GM12878 (cell line): ENCODE measurements around the gene TAF11. TPM values are rescaled to one million over a fixed set of nuclear protein-coding genes. Genes with fewer than 3 reads are reported as not detected.

Source experiments
- ATAC-seq: fragments of 200-7000 bp; cut with Tn5 transposase; 3 replicates; pipeline ENCODE4 v1.9.1; 2020; ENCODE audit warnings: mild to moderate bottlenecking, moderate library complexity
- BruUV-seq: library from RNA; stranded (reverse); fragments of 400-500 nt; replicated peaks from 2 replicates; lab custom pipeline; 2021; lab: Mats Ljungman, UMichigan
- CTCF ChIA-PET: fragments of 300-600 bp; sonication (Branson Sonifier 250); formaldehyde crosslinking; extraction: SDS; loops from one replicate; lab custom pipeline; 2021; ENCODE audit warnings: inconsistent platforms; lab: Yijun Ruan, JAX
- POLR2A ChIA-PET: fragments of 350-600 bp; formaldehyde crosslinking; extraction: SDS; loops from one replicate; lab custom pipeline; 2021; ENCODE audit warnings: inconsistent platforms; lab: Charles Lee
- RAD21 ChIA-PET: fragments of 300-600 bp; sonication (Branson Sonifier 250); formaldehyde crosslinking; loops from one replicate; lab custom pipeline; 2023; ENCODE audit warnings: antibody characterized with exemption; ENCODE audit not compliant: unreplicated experiment; lab: Charles Lee
- SMC1A ChIA-PET: fragments of 300-600 bp; sonication (Branson Sonifier 250); formaldehyde crosslinking; loops from one replicate; lab custom pipeline; 2023; ENCODE audit not compliant: unreplicated experiment, uncharacterized antibody; lab: Charles Lee
- DNase-seq: peaks from one replicate; pipeline ENCODE4 v3.0.0-alpha.2; 2011; ENCODE audit warnings: low read depth, low spot score
- FAIRE-seq: peaks from 3 replicates; lab custom pipeline; 2011; peaks lifted over from hg19 to GRCh38; lab: Jason Lieb, UNC
- H2AFZ ChIP-seq: 2 replicates; pipeline ENCODE4 v1.6.0; 2011; ENCODE audit warnings: low read depth, low read length, control low read depth; ENCODE audit not compliant: control insufficient read depth
- H3K27ac ChIP-seq: 2 replicates; pipeline ENCODE4 v1.5.1; 2011; ENCODE audit warnings: control low read depth; ENCODE audit not compliant: control insufficient read depth, insufficient read depth
- H3K27me3 ChIP-seq, 2 experiments: replicated peaks in 1 of 2; 2 replicates each; pipeline versions ENCODE4 v1.6.0 to v1.6.1; 2011; ENCODE audit warnings: low read length in 1 of 2; ENCODE audit not compliant: control insufficient read depth in 2 of 2, insufficient read depth in 2 of 2
- H3K36me3 ChIP-seq, 2 experiments: 2 replicates each; pipeline ENCODE4 v1.5.1; 2011; ENCODE audit warnings: low read length in 1 of 2; ENCODE audit not compliant: control insufficient read depth in 2 of 2, insufficient read depth in 2 of 2
- H3K4me1 ChIP-seq: 2 replicates; pipeline ENCODE4 v1.6.1; 2011; ENCODE audit warnings: mild to moderate bottlenecking, low read length, moderate library complexity, mixed read lengths; ENCODE audit not compliant: control insufficient read depth, insufficient read depth
- H3K4me2 ChIP-seq: 2 replicates; pipeline ENCODE4 v1.6.0; 2011; ENCODE audit warnings: control low read depth; ENCODE audit not compliant: control insufficient read depth, insufficient read depth
- H3K4me3 ChIP-seq: fragments of 200-600 bp; sonication (generic); 2 replicates; pipeline ENCODE4 v1.5.1; 2016
- H3K79me2 ChIP-seq: 2 replicates; pipeline ENCODE4 v1.6.0; 2011; ENCODE audit warnings: low read length; ENCODE audit not compliant: control insufficient read depth, insufficient read depth
- H3K9ac ChIP-seq: 2 replicates; pipeline ENCODE4 v1.8.0; 2011; ENCODE audit warnings: low read length, control low read depth, mixed read lengths; ENCODE audit not compliant: control insufficient read depth, insufficient read depth
- H3K9me3 ChIP-seq: replicated peaks from 3 replicates; pipeline ENCODE4 v1.5.1; 2011; ENCODE audit warnings: mild to moderate bottlenecking, low read length; ENCODE audit not compliant: control insufficient read depth, insufficient read depth
- H4K20me1 ChIP-seq: 2 replicates; pipeline ENCODE4 v1.6.0; 2011; ENCODE audit not compliant: control insufficient read depth, insufficient read depth
- ASH2L ChIP-seq: fragments of 300-600, 200-600 bp; sonication (generic); IDR thresholded peaks from 2 replicates; pipeline ENCODE4 v1.6.1; 2017; ENCODE audit warnings: low read depth, mild to moderate bottlenecking, borderline replicate concordance
- E2F4 ChIP-seq: IDR thresholded peaks from 2 replicates; pipeline ENCODE4 v1.6.1; 2012; ENCODE audit warnings: low read depth, low read length, improper control_type of control experiment
- SUPT20H ChIP-seq: IDR thresholded peaks from 2 replicates; pipeline ENCODE4 v1.6.1; 2011; ENCODE audit warnings: low read depth, mild to moderate bottlenecking, low read length, moderate library complexity, borderline replicate concordance; ENCODE audit not compliant: control insufficient read depth
- ZNF384 ChIP-seq: IDR thresholded peaks from 2 replicates; pipeline ENCODE4 v1.6.1; 2012; ENCODE audit warnings: low read depth, mild to moderate bottlenecking, low read length, improper control_type of control experiment, borderline replicate concordance
- ZZZ3 ChIP-seq: IDR thresholded peaks from 2 replicates; pipeline ENCODE4 v1.6.1; 2011; ENCODE audit warnings: low read depth; ENCODE audit not compliant: control insufficient read depth, insufficient read length
- WGBS: methylation state at CpG from one replicate; pipeline ENCODE4 v1.1.6; 2016; ENCODE audit warnings: low lambda C conversion rate; ENCODE audit not compliant: insufficient replicate concordance, insufficient coverage; ENCODE audit errors: missing lambda C conversion rate; 5-methylcytosine and 5-hydroxymethylcytosine counted together
- in situ Hi-C: fragments of 300-500 bp; cut with MboI; formaldehyde crosslinking; loops from 9 replicates; pipeline ENCODE4 v1.14.3; 2018; ENCODE audit warnings: mixed read lengths
- intact Hi-C: fragments of 100-400 bp; cut with micrococcal nuclease; formaldehyde crosslinking; loops from one replicate; pipeline ENCODE4 v1.14.2; 2022; ENCODE audit not compliant: unreplicated experiment
- polyA plus RNA-seq, 11 experiments: library from polyadenylated mRNA; depleted of rRNA in 4 of 11; unstranded in 6 of 11; stranded (reverse) in 5 of 11; fragments of >200 nt; fragmentation: Nextera tagmentation in 4 of 11; fragmentation: Illumina TruSeq in 1 of 11; extraction: Ambion mirVana in 4 of 11; extraction: Trizol in 1 of 11; gene quantifications; 1 replicate in 1 of 11; 2 replicates in 10 of 11; pipeline versions ENCODE4 v1.2.1 to v1.2.3, GENCODE V29; 2011 to 2016; ENCODE audit warnings: inconsistent platforms in 2 of 11, missing spikeins in 2 of 11, low read depth in 1 of 11
- total RNA-seq, 4 experiments: library from RNA; depleted of rRNA in 3 of 4; stranded (reverse); fragments of >200 nt in 3 of 4; fragmentation: Illumina TruSeq in 1 of 4; extraction: Trizol in 1 of 4; gene quantifications; 2 replicates each; pipeline versions ENCODE4 v1.2.1 to v1.2.3, GENCODE V29; 2013 to 2021
- TF ChIP-seq, protein P1 (sequence below): fragments of 450-650 bp; IDR thresholded peaks from 2 replicates; pipeline ENCODE4 v1.6.1; 2018; ENCODE audit warnings: mild to moderate bottlenecking, low read depth, moderate library complexity; ENCODE audit not compliant: partially characterized antibody

The TAF11 gene
- total and polyA plus RNA-seq, 10 of the 15 experiments (the other 5 are each of a cell fraction or from before 2014, with no cell fraction given) = 24.6 to 59.2 (median 32.0) TPM

DNA sequence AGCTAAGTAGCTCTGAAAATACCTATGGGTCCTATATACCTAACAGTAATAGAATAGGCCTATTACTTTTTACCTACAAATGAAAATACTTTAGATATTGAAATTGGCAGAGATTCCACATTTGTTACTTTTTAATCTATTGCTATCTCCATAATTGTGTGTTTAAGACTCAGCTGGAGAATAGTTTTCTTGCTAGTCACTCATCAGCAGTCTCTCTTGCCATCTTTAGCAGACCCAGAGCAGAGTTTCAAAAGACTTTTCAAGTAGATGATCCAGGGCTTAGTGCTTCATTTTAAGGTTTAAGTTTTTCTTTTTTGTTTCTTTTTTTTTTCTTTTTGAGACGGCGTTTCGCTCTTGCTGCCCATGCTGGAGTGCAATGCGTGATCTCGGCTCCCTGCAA, 14.1 kb upstream of the TAF11 start:
- no TSS peak for BruUV-seq
- POLR2A ChIA-PET = interaction anchor here (0.5 to 1.7 kb wide), 5 partner anchors 10 to 1722 kb away, joined by 3 to 4 read pairs (median 3); partner anchors contain the start of gene TAF11
- RAD21 ChIA-PET = no interaction called here
- in situ Hi-C loops (no loop called here), intact Hi-C loops (no loop called here)
- no peak for ATAC-seq
- SMC1A ChIA-PET = interaction anchor here (1.9 kb wide), 1 partner anchor 9 kb away, joined by 6 read pairs; no protein-coding TSS in a partner anchor
- CTCF ChIA-PET = no interaction called here
- H3K27ac ChIP-seq = no peak overlapping the region
- H3K27me3 ChIP-seq = no peaks in the 10 kb centered on the region
- no peak for DNase-seq
- 96% methylated on average over 5 of the region's 5 CpGs for WGBS
- no peaks in the 10 kb centered on the region for H3K36me3 ChIP-seq
- H2AFZ ChIP-seq = no peak overlapping the region
- no peak overlapping the region for H3K4me3 ChIP-seq
- no peaks in the 10 kb centered on the region for H3K4me1 ChIP-seq
- 0 out of 2 replicates have a peak, but pooled peaks cover under 1% of the 10 kb centered on the region for H4K20me1 ChIP-seq
- H3K9me3 ChIP-seq = no peaks in the 10 kb centered on the region
- H3K4me2 ChIP-seq = no peak overlapping the region
- FAIRE-seq = no peak
- H3K9ac ChIP-seq = no peak overlapping the region
- TF ChIP-seq E2F4 = no peak
- no peaks in the 10 kb centered on the region for H3K79me2 ChIP-seq

GRCh38 chr6:34900321-34901031, 12.6 kb upstream of the TAF11 start:
- BruUV-seq = no TSS peak
- ChIA-PET CTCF (interaction anchor here (0.6 kb wide), 1 partner anchor 10 kb away, joined by 3 read pairs; no protein-coding TSS in a partner anchor), POLR2A (interaction anchor here (0.7 to 1.5 kb wide), 2 partner anchors 12 to 477 kb away, joined by 3 read pairs; partner anchors contain the start of gene TAF11), SMC1A (interaction anchor here (1.9 kb wide), 1 partner anchor 8 kb away, joined by 6 read pairs; no protein-coding TSS in a partner anchor), RAD21 (no interaction called here)
- Histone ChIP-seq H3K9me3 (no peaks in the 10 kb centered on the region), H3K4me2 (no peak overlapping the region), H3K79me2 (no peaks in the 10 kb centered on the region), H3K4me3 (no peak overlapping the region), H3K4me1 (no peaks in the 10 kb centered on the region), H3K27me3 (no peaks in the 10 kb centered on the region), H3K36me3 (no peaks in the 10 kb centered on the region), H4K20me1 (no peaks in the 10 kb centered on the region), H3K27ac (no peak overlapping the region), H2AFZ (no peak overlapping the region), H3K9ac (no peak overlapping the region)
- ATAC-seq (no peak), DNase-seq (no peak), FAIRE-seq (no peak)
- TF ChIP-seq, protein P1, sequence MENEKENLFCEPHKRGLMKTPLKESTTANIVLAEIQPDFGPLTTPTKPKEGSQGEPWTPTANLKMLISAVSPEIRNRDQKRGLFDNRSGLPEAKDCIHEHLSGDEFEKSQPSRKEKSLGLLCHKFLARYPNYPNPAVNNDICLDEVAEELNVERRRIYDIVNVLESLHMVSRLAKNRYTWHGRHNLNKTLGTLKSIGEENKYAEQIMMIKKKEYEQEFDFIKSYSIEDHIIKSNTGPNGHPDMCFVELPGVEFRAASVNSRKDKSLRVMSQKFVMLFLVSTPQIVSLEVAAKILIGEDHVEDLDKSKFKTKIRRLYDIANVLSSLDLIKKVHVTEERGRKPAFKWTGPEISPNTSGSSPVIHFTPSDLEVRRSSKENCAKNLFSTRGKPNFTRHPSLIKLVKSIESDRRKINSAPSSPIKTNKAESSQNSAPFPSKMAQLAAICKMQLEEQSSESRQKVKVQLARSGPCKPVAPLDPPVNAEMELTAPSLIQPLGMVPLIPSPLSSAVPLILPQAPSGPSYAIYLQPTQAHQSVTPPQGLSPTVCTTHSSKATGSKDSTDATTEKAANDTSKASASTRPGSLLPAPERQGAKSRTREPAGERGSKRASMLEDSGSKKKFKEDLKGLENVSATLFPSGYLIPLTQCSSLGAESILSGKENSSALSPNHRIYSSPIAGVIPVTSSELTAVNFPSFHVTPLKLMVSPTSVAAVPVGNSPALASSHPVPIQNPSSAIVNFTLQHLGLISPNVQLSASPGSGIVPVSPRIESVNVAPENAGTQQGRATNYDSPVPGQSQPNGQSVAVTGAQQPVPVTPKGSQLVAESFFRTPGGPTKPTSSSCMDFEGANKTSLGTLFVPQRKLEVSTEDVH = no peak
- TF ChIP-seq SUPT20H = no peak
- TF ChIP-seq ASH2L = no peak
- no peak for TF ChIP-seq ZNF384
- no peak for TF ChIP-seq ZZZ3
- intact Hi-C loops (no loop called here), in situ Hi-C loops (no loop called here)
- WGBS = 94% methylated on average over 4 of the region's 4 CpGs
